Skin of body (tissue), 2 donors: Measurements from ENCODE around the gene MAP4K4. TPM values are rescaled to one million over a fixed set of nuclear protein-coding genes. Genes with fewer than 3 reads are reported as not detected.
A peak's percentile ranks its signal among the peaks of the same experiment; 100 is the strongest.

Source experiments
- DNase-seq: peaks from one replicate; lab custom pipeline; 2025; lab: John Stamatoyannopoulos, UW
- total RNA-seq: library from RNA; depleted of rRNA; stranded (reverse); fragments of >200 nt; gene quantifications from one replicate; pipeline ENCODE4 v1.2.3, GENCODE V29; 2014

Gene MAP4K4
- total RNA-seq, result 78.7 TPM

DNA sequence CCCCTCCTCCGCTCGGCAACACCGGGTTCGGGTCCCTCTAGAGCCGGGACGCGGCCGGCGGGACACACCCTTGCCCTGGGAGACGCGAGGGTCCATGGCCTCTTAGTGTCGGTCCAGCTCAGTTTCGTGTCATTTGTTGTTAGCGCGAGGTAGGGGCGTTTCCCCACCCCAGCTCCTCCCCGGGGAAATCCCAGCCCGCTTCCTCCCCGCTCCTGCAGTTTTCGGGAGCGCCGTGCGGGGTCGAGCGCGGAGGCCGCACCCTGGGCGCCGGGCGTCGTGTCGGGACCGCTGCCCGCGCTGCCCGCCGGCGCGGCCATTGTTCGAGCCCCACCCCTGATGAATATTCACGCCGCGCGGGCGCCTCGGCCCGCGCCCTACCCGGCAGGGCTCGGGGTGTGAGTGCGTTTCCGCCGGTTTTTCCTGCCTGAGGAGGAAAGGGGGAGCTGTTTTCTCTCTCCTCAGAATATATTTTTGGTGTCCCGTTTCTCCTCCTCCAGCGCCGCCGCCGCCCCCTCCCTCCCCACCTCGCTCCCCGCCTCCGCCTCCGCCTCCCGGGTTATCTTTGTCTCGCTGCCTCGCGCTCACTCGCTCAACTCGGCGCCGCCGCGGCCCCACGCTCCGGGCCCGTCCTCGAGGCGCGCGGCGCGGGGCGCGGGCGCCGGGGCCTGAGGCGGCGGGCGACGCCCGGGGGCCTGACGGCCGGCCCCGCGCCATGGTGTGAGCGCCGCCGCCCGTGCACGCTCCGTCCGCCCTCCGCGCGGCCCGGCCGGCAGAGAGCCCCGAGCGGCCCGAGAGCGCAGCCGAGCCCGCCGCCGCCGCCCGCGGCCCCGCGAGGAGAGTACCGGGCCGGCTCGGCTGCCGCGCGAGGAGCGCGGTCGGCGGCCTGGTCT lies at the start of gene MAP4K4:
Gene MAP4K4, plus strand, starts transcription at position 584 of the 890 bp plus-strand sequence. CDS start 374 bp downstream, outside the sequence.
- DNase-seq, result peak; percentile 77

GRCh38 chr2:101653469-101653868 lies 44.0 kb upstream of the MAP4K4 start:
- DNase-seq, result no peak

GRCh38 chr2:101655702-101656422 lies 41.6 kb upstream of the MAP4K4 start:
- DNase-seq, result no peak

DNA sequence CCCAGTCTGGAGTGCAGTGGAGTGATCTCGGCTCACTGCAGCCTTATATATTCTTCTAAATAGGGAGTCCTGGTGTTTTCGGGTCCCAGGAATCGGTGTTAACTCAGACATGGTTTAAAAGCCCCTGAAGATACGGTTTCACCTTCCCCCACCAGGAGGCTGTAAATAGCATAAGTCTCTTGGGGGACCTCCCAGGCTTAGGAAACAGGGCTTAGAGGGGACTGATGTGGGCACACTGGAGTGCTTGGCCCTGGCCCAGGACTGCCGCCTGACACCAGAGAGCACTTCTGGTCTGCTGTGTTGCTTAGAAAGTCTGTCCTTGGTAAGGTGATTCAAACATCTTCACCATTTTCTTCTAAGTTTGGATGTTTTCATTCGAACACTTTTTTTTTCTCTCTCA lies 39.7 kb upstream of the MAP4K4 start:
- DNase-seq, result no peak

DNA sequence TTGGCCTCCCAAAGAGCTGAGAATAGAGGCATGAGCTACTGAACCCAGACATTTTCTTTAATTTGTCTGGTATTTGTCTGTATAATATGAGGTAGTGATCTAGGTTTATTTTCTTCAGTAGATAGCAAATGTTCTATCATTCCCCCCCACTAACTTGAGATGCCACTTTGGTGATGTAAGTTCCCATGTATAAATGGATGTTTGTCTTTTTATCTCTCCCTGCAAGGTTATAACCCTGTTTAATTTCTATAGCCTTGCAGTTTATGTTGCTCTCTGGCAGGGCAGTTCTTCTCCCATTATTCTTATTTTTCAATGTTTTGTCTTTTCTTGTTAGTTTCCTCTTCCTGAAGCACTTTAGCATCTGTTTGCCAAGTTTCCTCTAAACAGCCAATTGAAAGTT lies 39.1 kb upstream of the MAP4K4 start:
- DNase-seq, result no peak

GRCh38 chr2:101665312-101665711 lies 32.2 kb upstream of the MAP4K4 start:
- DNase-seq, result no peak

- DNase-seq, result no peak
These were observed 29.7 kb upstream of the MAP4K4 start for GRCh38 chr2:101667823-101668222.

GRCh38 chr2:101672047-101672446 lies 25.5 kb upstream of the MAP4K4 start:
- no peak for DNase-seq

GRCh38 chr2:101673920-101674319 lies 23.6 kb upstream of the MAP4K4 start:
- DNase-seq, result no peak

DNA sequence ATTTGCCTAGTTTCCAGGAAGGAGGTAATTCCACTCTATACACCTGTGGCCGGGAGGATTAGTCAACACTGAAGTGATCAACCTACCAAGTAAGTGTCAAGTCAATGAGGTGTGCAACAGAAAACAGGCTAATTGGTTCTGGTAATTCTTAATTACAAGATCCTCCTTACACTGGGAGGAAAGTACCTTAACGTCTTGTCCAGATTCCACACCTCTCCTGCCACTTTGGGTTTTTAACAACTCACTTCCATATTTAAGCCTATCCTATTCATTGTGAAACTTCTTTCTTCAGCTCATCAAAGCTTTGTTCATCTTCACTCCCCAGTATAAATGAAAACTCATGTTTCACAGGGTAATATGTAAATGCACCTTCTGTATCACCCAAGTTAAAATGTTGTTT lies 22.0 kb upstream of the MAP4K4 start:
- DNase-seq, result no peak

DNA sequence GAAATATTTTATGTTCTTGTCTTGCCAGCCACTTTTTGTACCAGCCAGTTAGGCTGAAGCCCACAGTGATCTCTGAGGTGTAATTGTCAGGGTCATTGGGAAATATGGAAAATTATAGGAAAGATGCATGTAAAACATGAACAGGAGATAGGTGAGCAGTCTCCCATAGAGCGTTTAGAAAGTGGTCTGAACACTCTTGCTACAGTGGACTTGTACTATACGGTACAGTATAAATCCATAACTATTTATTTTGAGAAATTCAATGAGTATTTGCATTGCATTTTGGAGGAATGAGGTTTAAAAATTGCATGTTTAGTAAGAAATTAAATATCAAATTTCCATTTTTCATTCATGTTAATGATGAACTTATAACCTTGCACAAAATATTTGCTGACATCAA lies 20.8 kb upstream of the MAP4K4 start:
- no peak for DNase-seq

GRCh38 chr2:101677658-101678057 lies 19.8 kb upstream of the MAP4K4 start:
- DNase-seq, result no peak

DNA sequence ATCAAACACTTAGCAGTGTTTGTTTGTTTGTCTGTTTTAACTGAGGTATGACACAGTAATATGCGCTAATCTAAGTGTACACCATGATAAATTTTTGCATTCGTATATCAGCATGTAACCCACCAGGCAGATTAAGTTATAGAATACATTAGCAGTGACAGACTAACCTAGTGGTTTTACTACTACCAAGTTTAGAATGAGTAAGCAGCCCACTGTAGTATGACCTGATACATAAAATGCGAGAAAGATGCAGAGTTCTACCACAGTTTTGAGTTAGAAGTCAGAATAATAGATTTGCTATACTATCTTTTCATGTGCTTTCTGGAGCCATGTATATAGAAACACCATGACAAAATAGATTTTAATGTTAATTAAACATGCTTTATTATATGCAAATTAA lies 19.1 kb upstream of the MAP4K4 start:
- DNase-seq, result no peak

DNA sequence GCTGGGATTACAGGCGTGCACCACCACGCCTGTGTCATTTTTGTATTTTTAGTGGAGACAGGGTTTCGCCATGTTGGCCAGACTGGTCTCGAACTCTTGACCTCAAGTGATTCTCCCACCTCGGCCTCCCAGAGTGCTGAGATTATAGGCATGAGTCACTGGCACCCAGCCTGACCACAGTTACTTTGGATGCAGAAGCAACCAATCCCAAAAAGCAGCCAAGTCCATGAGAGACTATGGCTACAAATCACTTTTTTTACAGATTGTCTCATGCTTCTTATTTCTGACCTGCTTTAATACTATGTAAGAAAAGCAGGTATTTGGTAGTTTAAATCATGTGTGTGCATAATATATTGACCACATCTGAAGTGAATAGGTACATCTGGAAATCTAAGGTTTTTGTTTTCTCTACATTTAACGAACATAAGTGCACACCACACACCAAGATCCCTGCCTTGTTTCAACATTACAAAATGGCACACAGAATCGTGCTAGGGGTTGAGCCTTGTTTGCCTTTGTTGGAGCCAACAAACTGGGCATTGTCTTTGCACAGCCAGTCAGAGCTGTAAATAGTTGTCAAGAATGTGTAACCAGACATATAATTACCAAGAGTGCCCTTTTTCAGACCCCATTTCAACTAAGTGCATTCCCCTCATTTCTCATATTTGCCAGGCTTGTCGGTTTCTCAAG lies 18.3 kb upstream of the MAP4K4 start:
- no peak for DNase-seq

DNA sequence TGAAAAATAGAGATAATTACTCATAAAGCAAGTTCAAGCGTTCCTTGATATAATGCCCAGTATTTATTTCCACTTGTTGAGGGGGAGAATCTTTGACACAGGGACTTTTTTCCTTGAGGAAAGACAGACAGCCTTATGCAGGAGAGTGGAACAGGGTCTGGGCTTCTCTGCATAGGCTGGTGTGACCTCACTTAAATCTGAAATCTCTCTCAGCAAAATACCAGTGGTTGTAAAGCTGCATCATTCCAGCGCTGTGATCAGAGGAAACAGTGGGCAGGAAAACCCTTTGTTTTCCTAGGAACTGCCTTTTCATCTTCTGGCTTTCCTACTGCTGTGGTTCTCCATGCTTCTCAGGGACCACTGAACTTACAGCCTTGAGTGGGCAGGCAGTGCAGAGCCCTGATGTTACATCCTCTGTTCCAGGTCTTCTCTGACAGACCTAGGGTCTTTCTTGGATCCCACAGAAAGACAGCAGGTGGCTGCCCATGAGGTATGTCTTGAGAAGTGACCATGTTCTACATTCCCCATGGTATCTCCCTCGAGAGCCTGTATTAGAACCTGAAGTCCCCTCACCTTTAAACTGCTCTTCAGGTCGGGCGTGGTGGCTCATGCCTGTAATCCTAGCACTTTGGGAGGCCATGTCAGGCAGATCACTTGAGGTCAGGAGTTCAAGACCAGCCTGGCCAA lies 17.6 kb upstream of the MAP4K4 start:
- DNase-seq, result no peak

DNA sequence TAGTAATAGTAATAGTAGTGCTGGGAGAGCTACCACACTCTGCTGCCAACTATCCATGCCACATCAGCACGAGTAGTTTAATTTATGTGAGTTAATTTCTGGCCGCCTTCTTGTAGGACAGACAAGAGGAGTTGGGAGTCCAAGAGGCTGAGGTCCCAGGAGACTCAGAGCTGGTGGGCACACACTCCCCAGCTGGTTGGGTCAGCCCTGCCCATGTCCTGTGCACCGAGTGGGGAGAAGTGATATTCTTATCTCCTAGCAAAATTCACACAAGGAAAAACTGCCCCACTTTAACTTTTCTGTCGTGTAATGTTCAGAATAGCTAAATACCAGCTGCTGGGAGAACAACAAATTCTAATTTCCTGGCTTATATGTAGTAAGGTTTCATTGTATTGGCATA lies 15.2 kb upstream of the MAP4K4 start:
- DNase-seq, result no peak

DNA sequence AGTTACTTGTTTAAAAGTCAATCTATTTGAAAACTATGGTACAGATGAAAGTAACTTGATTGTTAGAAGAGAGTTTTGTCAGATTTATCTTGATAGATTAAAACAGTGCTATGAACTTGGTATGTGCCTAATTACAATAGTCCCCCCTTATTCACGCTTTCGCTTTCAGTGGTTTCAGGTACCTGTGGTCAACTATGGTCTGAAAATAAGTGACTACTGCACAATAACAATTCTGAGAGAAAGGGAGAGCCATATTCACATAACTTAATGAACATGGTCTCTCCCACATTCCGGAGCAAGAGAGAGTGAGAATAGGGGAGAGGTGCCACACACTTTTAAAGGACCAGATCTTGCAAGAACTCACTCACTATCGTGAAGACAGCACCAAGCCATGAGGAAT lies 13.2 kb upstream of the MAP4K4 start:
- DNase-seq, result no peak

DNA sequence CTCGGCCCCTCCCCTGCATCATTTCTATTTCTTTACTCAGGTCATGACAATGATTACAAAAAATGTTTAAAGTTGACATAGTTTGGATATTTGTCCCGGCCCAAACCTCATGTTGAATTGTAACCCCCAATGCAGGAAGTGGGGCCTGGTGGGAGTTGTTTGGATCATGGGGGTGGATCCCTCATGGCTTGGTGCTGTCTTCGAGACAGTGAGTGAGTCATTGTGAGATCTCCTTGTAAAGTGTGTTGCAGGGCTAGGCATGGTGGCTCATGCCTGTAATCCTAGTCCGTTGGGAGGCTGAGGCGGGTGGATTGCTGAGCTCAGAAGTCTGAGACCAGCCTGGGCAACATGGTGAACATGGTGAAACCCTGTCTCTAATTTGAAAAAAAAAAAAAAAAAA lies 9.2 kb upstream of the MAP4K4 start:
- no peak for DNase-seq

DNA sequence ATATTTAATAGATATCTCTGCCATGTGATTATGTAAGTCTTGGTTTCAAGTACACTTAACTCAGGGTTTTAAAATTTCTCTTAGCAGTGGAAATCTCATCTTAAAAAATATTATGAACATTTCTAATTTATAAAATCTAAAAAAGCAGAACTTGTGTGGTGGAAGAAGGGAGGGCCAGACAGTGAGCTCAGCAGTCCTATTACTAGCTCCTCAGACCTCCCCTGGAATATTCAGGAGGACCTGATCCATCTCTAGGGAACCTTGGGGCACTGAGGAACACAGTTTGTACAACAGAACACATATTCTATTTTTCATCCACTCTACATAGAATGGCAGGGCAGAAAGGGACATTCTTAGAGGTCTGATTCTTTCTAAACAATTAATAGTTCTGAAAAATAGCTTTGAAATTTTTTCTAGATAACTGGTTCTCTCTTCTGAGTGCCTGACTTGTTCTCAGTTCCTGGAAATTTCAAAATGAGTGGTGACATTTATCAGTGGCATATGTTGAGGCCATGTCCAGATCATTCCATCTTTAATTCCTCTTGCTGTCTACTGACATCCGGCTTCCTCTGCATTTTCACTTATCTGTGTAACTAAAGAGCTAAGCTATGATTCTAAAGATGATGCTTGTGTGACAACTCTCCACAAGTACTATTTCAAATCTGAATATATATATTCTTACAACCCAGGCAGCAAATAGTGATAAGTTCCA lies 8.2 kb upstream of the MAP4K4 start:
- DNase-seq, result no peak

DNA sequence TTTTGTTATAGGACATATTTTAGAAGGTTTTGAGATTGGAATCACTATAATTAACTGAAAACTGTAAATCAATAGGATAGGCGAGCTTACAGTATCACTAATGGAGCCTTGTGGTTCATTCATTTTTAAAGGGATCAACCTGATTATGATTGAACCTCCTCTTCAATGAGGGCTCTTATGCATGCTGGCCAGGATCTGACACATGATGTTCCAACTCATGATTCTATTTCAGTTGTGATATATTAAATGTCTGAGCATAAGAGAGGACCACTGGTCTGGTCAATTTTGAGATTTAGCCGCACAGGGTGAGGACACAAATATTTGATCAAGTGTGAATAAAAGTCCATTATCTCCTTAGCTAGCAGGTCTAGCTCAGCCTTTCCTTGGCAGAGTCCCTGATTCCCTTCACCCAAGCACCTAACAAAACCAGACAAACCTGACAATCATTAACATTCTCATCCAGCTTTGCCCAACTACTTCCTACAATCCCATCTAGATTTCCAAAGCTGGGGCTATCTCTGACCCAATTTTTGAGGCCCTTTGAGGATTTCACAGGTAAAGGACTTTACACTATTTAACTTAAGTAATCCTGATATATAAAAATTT lies 6.9 kb upstream of the MAP4K4 start:
- no peak for DNase-seq

- DNase-seq, result no peak
These were observed 5.5 kb upstream of the MAP4K4 start for GRCh38 chr2:101692041-101692440.
